ENCODE measurements around the gene IQCE.

IQCE gene

DNA sequence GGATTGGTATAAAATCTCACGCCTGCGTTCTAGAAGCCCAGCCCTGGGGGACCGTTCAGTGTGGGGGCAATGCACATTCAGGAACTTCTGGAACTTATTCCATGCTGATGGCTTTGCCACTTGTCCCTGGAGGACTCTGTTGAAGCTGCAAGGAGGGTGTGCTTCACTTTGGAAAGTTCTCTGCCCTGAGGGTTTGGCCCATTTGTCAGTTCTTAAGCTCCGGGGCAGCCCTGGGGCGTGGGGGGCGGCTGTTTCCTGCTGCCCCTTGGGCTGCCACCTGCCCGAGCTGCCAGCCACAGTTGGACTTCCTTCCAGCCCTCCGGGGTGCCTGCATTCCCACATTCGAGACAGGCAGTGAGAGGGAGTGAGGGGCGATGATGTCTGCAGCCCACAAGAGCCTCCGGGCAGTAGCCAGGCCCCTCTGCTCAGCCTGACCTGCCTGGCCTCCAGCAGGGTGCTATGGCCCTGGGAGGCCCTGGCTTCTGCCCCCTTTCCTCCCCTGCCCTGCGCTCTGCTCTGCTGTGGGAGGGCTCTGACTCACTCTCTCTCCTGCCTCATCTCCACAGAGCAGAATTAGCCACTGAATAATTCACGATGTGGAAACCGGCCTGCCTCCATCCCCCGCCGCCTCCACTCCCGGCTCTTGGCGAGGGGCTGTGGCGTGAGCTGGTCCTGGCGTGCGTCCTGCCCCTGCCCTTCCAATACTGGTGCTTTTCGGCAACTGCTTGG, 74.9 kb downstream of the IQCE start:
- DNase-seq (ENCODE audit: low read depth) = no peak

GRCh38 chr7:2634267-2635145, 75.7 kb downstream of the IQCE start:
- DNase-seq (ENCODE audit: low read depth) = no peak

DNA sequence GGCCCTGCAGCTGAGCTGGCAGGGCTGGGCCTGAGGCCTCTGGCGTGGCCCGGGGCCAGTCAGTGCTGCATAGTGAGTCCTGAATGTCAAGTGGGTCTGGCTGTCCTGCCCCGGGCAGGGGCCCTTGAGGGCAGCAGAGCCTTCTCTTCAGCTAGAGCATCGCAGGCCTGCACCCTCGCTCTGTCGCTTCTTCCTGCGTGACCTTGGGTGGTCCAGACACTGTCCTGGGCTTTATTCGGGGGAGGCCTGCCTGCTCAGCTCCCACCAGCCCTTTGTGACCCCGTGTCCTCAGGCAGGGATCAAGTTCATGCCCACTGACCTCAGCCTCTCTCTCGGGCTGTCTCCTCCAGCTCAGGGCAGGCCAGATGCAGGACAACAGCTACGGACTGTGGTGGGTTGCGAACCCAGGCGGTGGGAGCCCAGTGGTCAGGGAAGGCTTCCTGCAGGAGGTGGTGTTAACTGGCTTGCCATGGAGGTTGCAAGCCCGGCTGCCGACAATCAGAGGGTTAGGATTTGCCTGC, 76.4 kb downstream of the IQCE start:
- DNase-seq (ENCODE audit: low read depth) = no peak

GRCh38 chr7:2635810-2636701, 77.3 kb downstream of the IQCE start:
- DNase-seq (ENCODE audit: low read depth) = no peak

DNA sequence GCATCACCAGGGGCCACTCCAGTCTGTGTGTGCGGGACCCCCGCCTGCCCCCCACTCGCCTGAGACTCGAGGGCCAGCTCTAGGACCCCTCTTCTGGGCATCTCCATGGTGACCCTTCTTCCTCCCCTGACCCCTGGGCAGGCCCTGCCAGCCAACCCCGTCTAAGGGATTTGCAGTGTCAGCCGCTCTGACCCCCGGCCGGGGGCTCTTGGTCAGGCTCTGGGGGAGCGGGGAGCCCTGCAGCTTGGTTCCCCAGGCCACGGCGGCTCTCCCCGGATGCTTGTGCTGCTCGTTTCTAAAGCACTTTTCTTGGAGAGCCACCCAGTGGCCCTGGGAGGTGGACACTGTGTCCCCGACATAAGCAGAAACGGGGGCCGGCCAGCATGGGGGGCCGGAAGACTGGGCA, 78.3 kb downstream of the IQCE start:
- no peak for DNase-seq (ENCODE audit: low read depth)

DNA sequence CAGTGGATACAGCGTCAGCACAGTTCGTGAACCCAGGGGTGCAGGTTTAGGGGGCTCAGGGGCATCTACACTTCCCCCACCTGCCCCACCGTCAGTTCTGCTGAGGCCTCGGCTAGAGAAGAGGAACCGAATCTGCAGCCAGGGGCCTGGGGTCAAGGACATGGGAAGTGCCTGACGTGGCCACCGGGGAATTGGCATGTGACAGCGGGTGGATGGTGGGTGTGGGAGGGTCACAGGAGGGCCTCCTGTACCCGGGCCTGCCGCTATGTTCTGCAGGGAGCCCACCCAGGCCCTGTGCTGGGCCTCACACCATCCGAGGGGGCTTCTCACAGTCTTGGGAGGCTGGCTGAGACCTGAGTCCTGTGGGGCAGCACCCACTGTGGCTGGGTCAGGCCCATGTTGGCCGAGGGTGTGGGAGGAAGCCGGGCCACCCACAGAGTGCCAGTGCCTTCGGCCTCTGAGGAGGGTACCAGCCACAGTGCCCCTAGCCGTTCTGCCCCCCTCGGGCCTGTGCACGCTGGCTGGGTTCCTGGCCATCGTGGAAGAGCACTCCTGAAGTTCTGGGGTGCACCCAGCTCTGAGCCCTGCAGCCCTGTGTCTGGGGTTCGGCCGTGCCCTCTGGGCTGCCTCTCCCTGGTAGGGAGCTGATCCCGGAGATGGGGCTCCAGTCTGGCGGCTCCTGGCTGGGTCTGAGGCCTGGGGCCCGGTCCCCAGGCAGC, 78.9 kb downstream of the IQCE start:
- no peak for DNase-seq (ENCODE audit: low read depth)

DNA sequence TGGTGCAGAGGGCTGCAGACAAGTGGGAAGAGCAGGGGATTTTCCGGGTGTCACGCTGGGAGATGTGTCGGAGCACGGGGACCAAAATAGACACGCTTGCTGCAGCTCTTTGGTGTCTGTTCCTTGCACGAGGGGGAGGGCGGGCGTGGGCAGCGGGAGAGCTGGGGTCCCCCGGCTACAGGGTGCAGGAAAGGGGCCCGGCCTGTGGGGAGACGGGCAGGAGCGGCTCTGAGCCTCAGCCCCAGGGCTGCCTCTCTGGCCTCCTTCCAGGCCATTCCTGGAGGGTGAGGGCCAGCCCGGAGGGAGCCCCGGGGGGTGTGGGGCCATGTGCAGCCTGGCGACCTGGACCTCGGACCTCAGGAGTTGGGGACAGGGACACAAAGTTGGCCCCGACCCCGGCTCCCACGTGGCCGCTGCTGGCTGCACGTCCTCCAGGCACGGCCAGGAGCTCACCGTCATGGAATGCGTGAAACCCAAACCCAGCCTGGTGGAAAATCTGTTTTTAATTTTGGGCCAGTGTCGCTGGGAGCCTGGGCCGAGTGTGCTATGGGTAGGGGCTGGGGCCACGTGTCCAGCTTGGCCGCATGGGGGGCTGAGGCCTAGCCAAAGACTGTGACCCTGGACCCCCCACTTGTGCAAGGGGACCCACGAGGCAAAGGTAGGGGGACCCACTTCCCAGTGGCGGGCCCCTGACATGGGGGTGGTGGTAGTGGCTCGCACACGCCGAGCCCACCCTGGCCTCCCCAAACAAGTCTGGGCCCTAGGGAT, 79.6 kb downstream of the IQCE start:
- DNase-seq (ENCODE audit: low read depth) = no peak

GRCh38 chr7:2639181-2639681, 80.5 kb downstream of the IQCE start:
- no peak for DNase-seq (ENCODE audit: low read depth)

- DNase-seq (ENCODE audit: low read depth) = no peak
Measured at GRCh38 chr7:2639695-2640481, 81.1 kb downstream of the IQCE start.

- no peak for DNase-seq (ENCODE audit: low read depth)
Measured at GRCh38 chr7:2640482-2640830, 81.7 kb downstream of the IQCE start.

- no peak for DNase-seq (ENCODE audit: low read depth)
Measured at GRCh38 chr7:2640846-2641316, 82.1 kb downstream of the IQCE start.

GRCh38 chr7:2641406-2642393, 82.9 kb downstream of the IQCE start:
- DNase-seq (ENCODE audit: low read depth) = no peak

GRCh38 chr7:2643386-2644219, 84.8 kb downstream of the IQCE start:
- DNase-seq (ENCODE audit: low read depth) = no peak

DNA sequence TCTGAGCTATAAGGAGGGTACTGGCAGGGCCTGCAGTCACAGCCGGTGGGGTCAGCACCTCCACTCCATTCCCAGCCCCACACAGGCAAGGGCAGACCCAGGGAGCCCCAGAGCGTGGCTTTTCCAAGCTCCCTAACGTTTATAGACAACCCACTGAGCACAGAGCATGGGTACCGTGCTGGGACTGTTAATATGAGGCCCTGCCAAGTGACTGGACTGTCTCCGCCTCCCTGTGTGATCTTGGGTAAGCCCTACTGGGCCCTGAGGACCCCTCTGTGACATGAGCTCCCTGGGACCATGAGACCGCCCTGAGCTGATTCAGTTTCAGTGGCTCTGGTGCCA, 85.4 kb downstream of the IQCE start:
- no peak for DNase-seq (ENCODE audit: low read depth)

DNA sequence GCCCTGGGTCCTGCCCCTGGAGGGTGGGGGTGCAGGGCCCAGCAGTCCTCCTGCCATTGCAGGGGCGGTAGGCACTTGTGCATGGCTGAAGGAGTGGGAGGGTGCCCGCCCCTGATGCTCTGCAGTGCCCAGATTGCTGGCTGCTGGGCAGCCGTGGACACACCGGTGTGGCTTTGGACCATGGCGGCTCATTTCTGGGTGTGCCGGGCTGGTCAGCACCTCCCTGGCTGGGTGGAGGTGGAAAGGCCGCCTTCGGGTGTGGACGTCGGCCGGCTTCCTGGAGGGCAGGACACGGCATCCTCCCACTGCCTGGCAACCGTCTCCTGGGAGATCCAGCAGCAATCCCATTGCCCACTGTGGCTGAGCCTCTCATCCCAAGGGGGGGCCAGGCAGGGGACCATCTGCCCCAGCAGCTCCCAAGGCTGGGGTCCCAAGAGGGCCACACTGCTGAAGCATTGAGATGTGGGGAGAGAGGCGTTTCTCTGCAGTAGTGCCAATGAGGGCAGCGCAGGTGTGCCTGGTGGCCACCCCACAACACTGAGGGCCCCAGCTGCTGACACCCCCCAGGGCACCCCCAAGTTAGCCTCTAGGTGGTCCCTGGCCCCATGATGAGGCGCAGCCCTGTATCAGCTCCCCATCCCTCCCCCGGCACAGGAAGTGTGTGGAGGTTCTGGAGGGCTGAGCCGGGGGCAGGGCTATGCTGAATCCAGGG, 85.9 kb downstream of the IQCE start:
- DNase-seq (ENCODE audit: low read depth) = no peak

DNA sequence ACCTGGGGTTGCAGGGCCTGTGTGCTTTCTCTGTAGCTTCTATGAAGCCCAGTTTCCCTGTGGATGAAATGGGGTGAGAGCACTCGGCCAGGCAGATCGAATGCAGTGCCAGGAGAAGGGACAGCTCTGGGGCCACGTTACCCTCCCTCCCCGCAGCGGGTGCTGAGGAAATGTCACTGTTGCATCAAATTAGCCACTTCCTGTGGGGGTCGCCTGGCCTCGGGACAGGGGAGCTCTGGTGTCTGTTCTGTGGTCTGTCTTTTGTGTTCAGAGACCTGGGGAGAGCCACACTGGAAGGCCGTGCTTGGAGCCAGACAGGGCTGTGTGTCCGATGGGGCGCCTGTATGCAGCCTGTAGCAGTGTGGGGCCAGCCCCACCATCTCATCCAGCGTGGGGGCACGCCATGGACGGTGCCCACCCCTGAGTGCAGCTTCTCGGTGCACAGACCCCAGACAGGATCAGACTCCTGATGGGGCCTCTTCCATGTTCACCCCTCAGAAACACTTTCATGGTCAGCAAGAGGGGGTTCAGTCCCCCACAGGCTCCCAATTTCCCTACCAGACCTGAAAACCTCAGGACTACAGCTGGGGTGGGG, 86.6 kb downstream of the IQCE start:
- no peak for DNase-seq (ENCODE audit: low read depth)

DNA sequence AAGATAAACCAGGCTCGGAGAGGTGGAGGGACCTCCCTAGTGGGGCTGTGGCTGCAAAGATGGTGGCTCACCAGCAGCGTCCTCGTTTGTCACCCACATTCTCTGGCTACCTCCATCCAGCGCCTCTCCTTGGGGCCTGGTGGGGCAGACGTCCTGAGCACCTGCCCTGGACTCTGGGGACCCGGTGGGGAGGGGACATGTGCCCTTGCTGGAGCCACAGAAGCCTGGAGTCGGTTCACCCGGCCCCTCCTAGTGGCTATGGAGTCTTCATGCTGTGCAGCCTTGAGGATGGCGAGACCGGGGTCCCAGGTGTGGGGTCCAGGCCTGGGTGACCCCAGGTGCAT, 87.5 kb downstream of the IQCE start:
- no peak for DNase-seq (ENCODE audit: low read depth)

Data from stimulated activated CD8-positive, alpha-beta memory T cell treated with anti-CD3 and anti-CD28 coated beads, Interleukin-12 subunit alpha, Interleukin-12 subunit beta, amount 100 ng/mL, for 1 hour (primary cell).